GM19397 (cell line): Measurements from ENCODE around the gene NOX3.
"Not testable (repeated sequence)": the region's sequence is repeated elsewhere in the genome, so short reads cannot be mapped to it uniquely, and the experiment has no call there.

Source experiments
- ATAC-seq: cut with Tn5 transposase; IDR thresholded peaks from one replicate; pipeline ENCODE4 v1.9.1; 2021; ENCODE audit warnings: mild to moderate bottlenecking, moderate library complexity; ENCODE audit not compliant: unreplicated experiment

Gene NOX3, protein sequence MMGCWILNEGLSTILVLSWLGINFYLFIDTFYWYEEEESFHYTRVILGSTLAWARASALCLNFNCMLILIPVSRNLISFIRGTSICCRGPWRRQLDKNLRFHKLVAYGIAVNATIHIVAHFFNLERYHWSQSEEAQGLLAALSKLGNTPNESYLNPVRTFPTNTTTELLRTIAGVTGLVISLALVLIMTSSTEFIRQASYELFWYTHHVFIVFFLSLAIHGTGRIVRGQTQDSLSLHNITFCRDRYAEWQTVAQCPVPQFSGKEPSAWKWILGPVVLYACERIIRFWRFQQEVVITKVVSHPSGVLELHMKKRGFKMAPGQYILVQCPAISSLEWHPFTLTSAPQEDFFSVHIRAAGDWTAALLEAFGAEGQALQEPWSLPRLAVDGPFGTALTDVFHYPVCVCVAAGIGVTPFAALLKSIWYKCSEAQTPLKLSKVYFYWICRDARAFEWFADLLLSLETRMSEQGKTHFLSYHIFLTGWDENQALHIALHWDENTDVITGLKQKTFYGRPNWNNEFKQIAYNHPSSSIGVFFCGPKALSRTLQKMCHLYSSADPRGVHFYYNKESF

GRCh38 chr6:155455766-155456165 lies at the start of gene NOX3:
TSS of gene NOX3 (minus strand) at chr6:155455839. CDS start at chr6:155455800, 39 bp downstream.
- ATAC-seq, result no peak

DNA sequence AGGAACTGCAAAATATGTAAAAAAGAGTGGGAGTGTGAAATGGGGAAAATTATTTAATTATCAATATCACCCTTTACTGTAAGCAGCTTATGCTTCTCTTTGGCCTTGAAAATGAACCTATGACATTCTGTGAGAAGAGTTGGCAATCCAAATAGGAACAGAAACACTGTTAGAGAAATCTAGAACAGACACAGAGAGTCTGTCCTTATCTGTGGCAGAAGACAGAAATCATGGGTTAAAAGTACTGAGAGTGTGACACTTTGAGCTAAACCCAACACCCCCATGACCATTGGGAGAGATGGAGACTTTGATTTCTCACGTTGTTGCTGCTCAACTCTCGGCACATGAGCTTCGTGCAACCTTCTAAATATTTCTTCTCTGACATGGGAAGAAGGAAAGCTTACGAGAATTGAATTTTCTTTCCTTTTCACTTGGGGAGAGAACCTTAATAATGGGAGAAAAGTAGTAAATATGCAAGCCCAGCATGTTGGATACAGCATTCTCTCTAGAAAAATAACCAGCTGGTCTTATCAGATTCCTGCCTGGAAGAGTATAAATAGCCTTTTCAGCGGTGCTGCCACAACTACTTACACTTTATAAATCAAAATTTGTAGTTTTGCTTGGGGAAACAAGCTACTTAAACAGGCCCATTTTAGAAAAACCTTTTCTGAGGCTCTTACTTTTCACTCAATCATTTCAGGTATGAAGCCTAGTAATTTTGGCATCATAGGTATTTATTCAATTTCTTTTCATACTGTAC lies 49.4 kb upstream of the NOX3 start:
- no peak for ATAC-seq

GRCh38 chr6:155502393-155502792 lies 46.8 kb upstream of the NOX3 start:
- ATAC-seq, result no peak

- ATAC-seq, result no peak
Measured at GRCh38 chr6:155499574-155499973, 43.9 kb upstream of the NOX3 start.

DNA sequence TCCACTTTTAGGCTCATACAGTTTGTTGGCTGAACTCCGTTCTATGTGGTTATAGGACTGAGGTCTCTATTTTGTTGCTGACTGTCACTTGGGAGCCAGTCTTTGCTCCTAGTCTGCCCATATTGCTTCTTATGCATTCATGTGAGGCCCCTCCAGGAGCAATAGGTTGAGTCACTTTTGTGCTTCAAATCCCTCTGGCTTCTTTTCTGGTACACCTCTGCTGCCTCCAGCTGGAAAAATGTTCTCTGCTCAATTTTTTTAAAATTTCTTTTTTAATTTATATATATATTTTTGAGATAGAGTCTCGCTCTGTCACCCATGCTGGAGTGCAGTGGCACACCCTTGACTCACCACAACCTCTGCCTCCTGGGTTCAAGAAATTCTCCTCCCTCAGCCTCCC lies 42.7 kb upstream of the NOX3 start:
- ATAC-seq, result no peak

DNA sequence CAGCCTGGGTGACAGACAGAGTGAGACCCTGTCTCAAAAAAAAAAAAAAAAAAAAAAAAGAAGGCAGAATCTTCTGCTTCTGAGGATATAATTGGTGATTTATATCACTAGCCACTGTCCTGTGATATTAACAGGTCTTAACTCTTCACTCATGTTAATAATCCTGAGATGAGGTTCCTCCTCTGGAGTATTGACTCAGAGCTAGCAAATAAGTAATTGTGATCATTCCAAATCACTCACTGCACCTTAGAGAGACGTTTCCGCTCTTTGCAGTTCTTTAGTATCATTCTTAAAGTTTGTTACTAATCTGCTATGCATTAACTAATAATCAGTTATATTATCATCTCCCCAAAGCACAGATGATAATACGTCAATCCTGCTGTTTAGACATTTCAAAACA lies 41.6 kb upstream of the NOX3 start:
- no peak for ATAC-seq

- ATAC-seq, result no peak
Measured at GRCh38 chr6:155495011-155495768, 39.6 kb upstream of the NOX3 start.

DNA sequence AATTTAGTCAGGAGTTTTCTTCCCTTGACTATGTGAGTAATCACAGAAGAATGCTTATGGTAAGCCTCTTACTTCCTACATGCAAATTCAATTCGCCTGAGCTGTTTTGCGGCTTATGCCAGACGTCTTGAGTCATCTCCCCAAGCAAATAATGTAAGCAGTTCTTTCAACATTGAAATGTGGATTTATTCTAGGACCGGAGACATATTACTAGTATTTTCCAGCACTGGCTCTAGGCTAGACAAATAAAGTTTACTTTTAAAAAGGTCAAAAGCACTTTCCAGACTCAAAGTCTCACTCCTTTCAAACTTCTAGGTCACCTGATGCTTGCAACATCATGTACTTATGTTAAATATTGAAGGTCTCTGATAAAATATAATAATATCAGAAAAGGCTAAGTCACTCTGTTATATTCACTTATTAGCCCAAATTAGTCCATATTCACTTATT lies 38.1 kb upstream of the NOX3 start:
- peak; percentile 80 for ATAC-seq

DNA sequence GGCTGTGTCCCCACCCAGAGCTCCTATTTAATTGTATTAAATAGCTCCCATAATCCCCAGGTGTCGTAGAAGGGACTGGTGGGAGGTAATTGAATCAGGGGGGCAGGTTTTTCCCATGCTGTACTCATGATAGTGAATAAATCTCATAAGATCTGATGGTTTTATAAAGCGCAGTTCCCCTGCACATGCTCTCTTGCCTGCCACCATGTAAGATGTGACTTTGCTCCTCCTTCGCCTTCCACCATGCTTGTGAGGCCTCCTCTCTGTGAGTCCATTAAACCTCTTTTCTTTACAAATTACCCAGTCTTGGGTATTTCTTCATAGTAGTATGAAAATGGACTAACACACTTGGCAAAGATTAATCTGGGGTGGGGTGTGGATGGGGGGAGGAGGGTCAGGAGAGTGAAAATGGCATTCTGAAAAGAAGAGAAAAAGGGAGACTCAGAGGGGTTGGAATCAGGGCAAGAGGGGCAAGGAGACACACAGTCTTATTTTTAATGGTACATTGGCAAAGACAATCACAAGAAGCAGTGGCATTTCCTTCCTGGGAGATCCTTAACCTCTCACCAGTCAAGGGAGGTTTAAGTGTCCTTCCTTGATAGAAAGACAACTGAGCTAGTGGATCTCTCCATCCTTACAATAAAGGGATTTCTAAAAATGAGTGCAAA lies 37.5 kb upstream of the NOX3 start:
- ATAC-seq, result no peak

DNA sequence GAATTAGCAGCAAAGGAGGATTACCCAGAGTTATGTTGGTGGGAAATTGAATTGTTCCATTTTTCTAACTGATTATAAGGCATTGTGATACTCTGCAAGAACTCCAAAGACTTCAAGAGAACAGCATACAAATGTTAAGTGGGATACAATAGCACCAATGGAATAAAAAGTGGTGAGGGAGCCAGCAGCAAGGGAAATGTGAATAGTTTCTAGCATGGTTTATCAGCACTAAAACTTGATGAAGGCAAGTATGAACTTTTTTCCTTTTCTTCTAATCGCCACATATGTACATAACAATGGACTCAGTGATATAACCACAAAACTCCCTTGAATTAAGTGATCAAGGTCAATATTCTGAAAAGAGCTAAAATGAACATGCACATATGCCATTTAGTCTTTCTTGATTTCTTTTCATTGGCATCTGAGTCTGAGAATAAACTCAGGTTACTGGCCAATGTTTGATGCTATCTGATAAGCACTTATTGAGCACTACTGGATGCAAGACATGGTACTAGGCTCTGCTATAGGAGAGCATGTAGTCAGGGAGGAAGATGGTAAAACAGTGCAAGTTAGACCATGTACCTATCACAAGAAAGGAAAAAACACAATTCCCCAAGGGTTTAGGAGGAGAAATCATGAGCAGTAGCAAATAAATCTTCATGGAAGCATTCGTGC lies 36.6 kb upstream of the NOX3 start:
- no peak for ATAC-seq

DNA sequence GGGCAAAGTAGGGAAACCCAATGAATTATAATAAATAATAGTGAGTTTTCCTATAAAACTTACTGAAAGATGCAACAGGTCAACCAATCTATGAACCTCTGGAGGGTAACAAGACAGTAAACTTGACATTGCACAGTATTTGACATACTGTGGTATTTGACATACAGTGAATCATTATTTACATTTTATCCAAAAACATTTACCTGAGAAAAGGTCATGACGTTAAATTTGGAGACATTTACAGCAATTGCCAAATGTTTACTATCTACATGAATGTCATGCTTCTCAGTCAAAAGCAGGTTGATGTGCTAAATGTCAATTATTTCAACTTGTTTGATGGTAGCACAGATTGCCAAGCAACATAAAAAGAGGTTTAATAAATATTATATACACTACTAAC lies 35.8 kb upstream of the NOX3 start:
- ATAC-seq, result no peak

- not testable (repeated sequence) for ATAC-seq
Measured at GRCh38 chr6:155488197-155488596, 32.6 kb upstream of the NOX3 start.

- ATAC-seq, result no peak
Measured at GRCh38 chr6:155487371-155488130, 31.9 kb upstream of the NOX3 start.

DNA sequence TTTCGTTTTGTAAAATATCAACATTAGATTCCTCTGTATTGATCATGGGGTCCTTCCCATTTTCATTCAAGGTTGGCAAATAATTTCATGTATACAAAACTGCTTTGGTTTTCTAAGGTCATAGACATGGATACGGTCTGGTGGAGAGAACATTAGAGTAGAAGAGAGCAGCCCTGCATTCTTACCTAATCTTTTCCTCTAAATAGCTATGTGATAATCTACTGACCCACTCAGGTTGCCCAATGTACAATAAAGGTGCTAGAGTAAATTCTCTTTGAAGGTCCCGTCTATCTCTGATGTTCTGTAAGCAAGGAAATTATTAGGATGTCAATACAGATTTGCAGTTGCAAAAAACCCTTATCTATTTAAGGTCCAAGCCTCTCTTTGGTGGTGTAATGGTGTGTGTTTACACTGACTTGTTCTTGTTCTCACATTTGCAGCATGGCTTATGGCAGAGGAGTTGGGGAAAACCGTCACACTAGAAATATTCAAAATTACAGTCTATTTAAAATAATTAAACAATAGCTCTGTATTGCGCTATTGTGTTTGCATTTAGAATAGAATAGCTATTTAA lies 31.2 kb upstream of the NOX3 start:
- no peak for ATAC-seq

DNA sequence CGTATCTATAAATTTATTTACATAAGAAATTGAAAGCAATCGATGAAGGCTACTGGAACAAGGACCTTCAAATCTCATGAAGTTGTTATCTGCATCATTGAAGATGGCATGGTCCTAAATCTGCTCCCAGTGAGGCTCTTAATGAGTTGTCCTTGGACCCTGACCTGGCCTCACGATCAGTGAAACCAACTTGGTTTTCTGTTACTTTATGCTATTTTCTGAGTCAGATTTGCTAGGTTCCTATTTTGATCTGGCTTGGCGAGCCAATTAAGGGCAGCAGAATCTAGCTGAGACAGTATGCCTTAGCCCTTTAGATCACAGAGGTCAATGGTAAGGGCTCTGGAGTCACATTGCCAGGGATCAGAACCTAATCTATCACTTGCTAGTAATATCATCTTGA lies 30.1 kb upstream of the NOX3 start:
- ATAC-seq, result no peak

DNA sequence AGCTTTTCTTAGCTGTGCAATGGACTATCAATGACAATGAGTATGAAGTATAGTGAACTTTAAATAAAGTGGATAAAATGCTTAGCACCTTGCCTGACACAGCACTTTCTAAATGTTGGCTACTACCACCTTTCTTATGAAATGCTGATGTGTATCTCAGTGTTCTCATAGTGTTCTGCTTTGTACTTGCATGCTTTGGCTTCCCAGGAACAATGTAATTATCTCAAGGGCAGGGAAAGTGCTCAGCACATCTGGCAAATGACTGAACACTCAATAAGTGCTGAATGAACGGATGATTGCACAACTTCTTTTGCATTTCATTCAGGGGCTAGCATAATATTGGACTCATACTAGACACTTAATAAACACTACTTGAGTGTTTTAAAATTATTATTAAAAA lies 28.2 kb upstream of the NOX3 start:
- ATAC-seq, result no peak

DNA sequence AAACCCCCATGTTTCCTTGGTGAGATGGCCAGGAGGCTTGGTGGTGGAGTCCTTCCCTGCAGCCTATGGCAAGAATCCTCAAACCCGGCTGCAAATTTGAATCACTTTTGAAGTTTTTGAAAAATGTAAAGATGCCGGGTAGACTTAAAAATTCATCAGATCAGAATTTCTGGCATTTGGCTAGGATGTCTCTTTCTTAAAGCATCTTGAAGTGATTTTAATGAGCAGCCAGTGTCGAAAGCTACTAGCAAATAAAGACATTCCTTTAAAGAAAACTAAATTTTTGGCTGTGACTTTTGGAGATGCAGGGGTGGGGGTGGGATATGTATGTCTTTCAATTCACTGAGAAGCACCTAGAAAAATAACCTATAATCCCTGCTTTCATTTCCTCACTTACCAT lies 25.6 kb upstream of the NOX3 start:
- no peak for ATAC-seq

DNA sequence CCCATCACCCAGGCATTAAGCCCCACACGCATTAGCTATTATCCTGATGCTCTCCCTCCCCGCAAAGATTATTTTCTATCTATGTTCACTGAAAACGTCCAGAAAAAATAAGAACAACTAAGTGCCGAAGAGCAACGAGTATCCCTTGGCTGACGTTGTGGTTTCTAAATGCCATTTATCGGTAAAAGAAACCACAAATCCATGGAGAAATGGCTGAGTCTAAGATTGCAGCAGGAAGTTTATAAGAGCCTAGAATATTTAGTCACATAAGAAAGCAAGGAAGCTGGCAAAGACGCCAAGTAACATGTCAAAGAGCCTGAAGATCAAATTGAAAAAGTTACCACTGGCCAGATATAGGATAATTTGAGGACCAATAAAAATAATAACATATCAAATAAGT lies 18.1 kb upstream of the NOX3 start:
- ATAC-seq, result no peak

DNA sequence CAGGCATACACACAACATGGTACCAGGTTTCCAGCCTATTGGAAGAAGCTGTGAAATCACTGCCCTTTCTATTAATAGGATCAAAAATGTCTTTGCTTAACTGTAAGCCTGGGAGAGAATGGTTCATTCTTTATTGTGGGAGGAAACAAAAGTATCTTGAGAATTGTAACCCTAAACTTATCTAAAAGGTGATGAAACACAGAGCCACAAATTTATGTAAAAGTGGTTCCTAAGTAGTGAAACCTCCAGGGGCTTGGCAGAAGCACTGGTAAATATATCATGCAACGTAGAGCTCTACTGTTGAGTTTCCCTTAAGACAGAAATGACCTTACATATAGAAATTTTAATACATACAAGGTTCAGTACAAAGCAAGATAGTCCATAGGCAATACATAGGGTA lies 17.2 kb upstream of the NOX3 start:
- ATAC-seq, result no peak
